Naive B cell (primary cell): ENCODE data around the gene SORBS2. TPM values are rescaled to one million over a fixed set of nuclear protein-coding genes. Genes with fewer than 3 reads are reported as not detected.
A peak's percentile ranks its signal among the peaks of the same experiment; 100 is the strongest.

Source experiments
- ATAC-seq, 2 donors: fragments of 150-1000 bp; cut with Tn5 transposase; 2 replicates each; pipeline ENCODE4 v1.10.0; 2021; ENCODE audit warnings: low read depth in 2 of 2, mild to moderate bottlenecking in 2 of 2, moderate library complexity in 2 of 2
- DNase-seq: peaks from one replicate; pipeline ENCODE4 v3.0.0; 2022
- H3K27ac Mint-ChIP-seq, 6 donors: one replicate each; pipeline ENCODE4 v1.8.0; 2020 to 2022; ENCODE audit warnings: mild to moderate bottlenecking in 6 of 6, mixed read lengths in 6 of 6, moderate library complexity in 5 of 6, inconsistent platforms in 2 of 6
- H3K27me3 Mint-ChIP-seq, 3 donors: one replicate each; pipeline ENCODE4 v1.8.0; 2021 to 2022; ENCODE audit warnings: mixed read lengths in 3 of 3, mild to moderate bottlenecking in 1 of 3
- H3K36me3 Mint-ChIP-seq, 2 donors: one replicate each; pipeline ENCODE4 v1.8.0; 2020 to 2022; ENCODE audit warnings: mixed read lengths in 2 of 2, inconsistent platforms in 1 of 2, mild to moderate bottlenecking in 1 of 2
- H3K4me1 Mint-ChIP-seq, 3 donors: one replicate each; pipeline ENCODE4 v1.8.0; 2020 to 2022; ENCODE audit warnings: mixed read lengths in 3 of 3, inconsistent platforms in 1 of 3, mild to moderate bottlenecking in 1 of 3, moderate library complexity in 1 of 3
- H3K4me3 Mint-ChIP-seq, 8 donors: one replicate each; pipeline ENCODE4 v1.8.0; 2020 to 2022; ENCODE audit warnings: mild to moderate bottlenecking in 8 of 8, mixed read lengths in 8 of 8, moderate library complexity in 8 of 8, inconsistent platforms in 2 of 8
- H3K9me3 Mint-ChIP-seq, 7 donors: one replicate each; pipeline ENCODE4 v1.8.0; 2020 to 2022; ENCODE audit warnings: mixed read lengths in 7 of 7, mild to moderate bottlenecking in 5 of 7, inconsistent platforms in 2 of 7, moderate library complexity in 1 of 7
- polyA plus RNA-seq, 6 donors: library from polyadenylated mRNA; unstranded; fragments of 300-500 nt; fragmentation: Illumina TruSeq; gene quantifications; one replicate each; pipeline ENCODE4 v1.2.3, GENCODE V29; 2021; ENCODE audit warnings: low read depth in 6 of 6

The SORBS2 gene
- polyA plus RNA-seq, 6 donors from 2014 or later = not detected

DNA sequence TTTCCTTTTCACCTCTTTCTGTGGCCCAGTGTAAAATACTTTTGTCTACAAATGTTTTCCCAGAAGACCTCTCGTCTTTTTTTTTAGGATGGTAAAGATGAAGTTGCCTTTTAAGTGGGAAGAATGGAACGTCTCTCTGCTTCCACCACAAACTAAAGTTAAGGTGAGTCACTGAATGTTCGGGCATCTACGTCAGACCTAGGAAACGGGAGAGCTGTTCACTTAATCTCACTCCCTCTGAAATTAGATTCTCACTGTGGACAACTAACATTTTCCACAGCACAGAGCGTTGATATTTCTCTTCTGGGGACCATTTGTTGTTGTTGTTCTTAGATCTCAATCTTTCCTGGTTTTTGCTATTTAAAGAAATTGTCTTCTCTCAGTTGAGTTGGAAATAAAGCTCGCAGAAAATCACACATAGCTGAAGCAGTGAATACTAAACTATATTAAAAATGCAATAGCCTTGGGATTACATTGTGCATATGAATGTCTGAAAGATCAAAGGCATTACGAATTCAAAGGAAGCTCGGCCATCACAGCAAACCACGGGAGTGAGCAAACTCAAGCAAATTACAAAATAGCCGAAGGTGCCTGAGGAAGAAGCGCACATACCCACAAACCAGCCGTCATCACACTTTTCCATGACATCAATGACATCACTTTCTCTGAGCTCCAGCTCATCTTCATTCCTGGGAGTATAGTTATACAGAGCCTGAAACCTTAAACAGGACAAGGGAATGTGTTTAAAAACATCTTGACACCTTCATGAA lies 222.7 kb downstream of the SORBS2 start:
- no peak for DNase-seq
- peaks cover 5 to 10% of the 10 kb centered on the region in 2 donors for H3K36me3 Mint-ChIP-seq
- peak overlapping the region in 5 of 8 donors; percentile 8 to 78 (median 24) for H3K4me3 Mint-ChIP-seq
- peaks cover 12 to 14% (median 13%) of the 10 kb centered on the region in 3 donors for H3K4me1 Mint-ChIP-seq
- H3K9me3 Mint-ChIP-seq = peaks cover 0 to 2% (median 0%) of the 10 kb centered on the region in 7 donors
- no peak for ATAC-seq
- peak overlapping the region in 5 of 6 donors; percentile 50 to 99 (median 68) for H3K27ac Mint-ChIP-seq
- peaks cover 45 to 68% (median 54%) of the 10 kb centered on the region in 3 donors for H3K27me3 Mint-ChIP-seq

DNA sequence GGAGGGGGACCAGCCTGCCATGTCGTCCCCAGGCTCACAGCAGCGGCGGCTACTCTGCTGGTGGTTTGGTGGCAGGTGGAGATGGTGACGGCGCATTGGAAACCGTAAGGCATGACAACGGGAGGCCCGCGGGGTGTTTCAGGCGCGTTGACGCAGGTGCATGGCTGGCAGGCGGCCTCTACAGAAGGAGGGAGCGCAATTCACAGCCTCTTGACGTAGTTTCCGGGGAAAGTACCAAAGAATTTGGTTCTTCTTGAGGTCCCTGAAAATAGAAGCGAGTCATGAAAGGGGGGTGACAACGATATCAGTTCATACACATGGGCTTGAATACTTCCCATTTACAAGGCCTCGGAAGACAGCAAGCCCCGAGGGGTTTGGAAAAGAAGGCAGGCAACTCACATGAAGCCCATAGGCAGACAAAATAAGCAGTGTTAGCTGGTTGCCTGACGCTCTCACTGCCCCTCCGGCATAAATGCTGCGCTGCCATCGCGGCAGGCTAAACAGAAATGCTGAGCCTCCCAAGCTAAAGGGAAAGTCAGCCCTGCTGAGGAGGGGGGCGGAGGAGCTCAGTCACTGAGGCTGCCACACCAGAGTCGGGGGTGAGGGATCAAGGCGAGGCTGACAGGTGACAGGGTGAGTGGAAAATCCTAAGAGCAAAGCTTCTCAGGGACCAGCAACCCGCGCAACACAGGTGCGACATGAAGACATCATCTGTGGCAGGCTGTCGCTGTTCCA lies 224.4 kb downstream of the SORBS2 start:
- ATAC-seq = peak; percentile 91 to 92
- peak overlapping the region; percentile 69 to 88 (median 77) for H3K4me3 Mint-ChIP-seq
- peaks cover 5 to 10% of the 10 kb centered on the region in 2 donors for H3K36me3 Mint-ChIP-seq
- peaks cover 12 to 14% (median 13%) of the 10 kb centered on the region in 3 donors for H3K4me1 Mint-ChIP-seq
- peaks cover 48 to 68% (median 54%) of the 10 kb centered on the region in 3 donors for H3K27me3 Mint-ChIP-seq
- peaks cover 0 to 2% (median 0%) of the 10 kb centered on the region in 7 donors for H3K9me3 Mint-ChIP-seq
- H3K27ac Mint-ChIP-seq = peak overlapping the region; percentile 92 to 99 (median 98)
- peak; percentile 81 for DNase-seq

DNA sequence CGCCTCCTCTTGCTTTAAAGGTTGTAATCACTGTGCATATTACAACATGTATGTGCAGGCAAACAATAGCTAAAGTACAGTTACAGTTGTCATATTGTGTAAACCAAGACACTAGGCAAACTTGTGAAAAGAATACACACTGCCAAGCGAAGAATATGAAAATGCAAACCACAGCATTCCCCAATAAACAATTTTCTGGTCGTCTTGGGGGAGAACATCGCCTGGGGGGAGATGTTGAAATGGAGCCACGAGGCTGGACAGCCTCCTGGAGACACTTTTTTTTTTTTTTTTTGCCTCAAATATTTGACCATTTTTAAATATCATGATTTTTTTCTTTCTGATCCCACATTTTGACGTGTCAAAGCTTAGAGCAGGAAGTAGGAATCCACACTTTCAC lies 225.0 kb downstream of the SORBS2 start:
- peaks cover 52 to 69% (median 54%) of the 10 kb centered on the region in 3 donors for H3K27me3 Mint-ChIP-seq
- H3K36me3 Mint-ChIP-seq = peaks cover 5 to 10% of the 10 kb centered on the region in 2 donors
- peaks cover 0 to 2% (median 0%) of the 10 kb centered on the region in 7 donors for H3K9me3 Mint-ChIP-seq
- DNase-seq (no peak), ATAC-seq (no peak)
- peak overlapping the region; percentile 92 to 99 (median 98) for H3K27ac Mint-ChIP-seq
- peak overlapping the region; percentile 69 to 88 (median 77) for H3K4me3 Mint-ChIP-seq
- peaks cover 12 to 14% (median 13%) of the 10 kb centered on the region in 3 donors for H3K4me1 Mint-ChIP-seq

DNA sequence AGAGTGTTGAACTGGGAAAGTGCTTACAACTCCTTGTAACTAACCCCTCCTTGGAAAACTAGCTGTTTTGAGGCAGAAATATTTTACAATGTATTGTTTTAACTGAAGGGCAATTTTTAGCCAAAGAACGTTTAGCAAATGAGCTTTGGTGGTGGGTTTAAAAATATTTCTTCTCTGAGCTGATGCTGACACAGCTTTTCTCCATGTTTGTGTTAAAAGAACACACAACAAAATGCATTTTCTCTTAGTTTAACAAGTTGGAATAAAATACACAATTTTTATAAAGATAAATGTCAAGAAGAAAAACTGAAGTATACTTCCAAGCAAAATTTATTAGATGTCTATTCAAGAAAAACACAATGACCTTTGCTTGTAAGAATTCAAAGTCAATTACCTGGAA lies 226.8 kb downstream of the SORBS2 start:
- H3K9me3 Mint-ChIP-seq = peaks cover 0 to 2% (median 0%) of the 10 kb centered on the region in 7 donors
- H3K4me1 Mint-ChIP-seq = peaks cover 12 to 14% (median 13%) of the 10 kb centered on the region in 3 donors
- no peak for ATAC-seq

DNA sequence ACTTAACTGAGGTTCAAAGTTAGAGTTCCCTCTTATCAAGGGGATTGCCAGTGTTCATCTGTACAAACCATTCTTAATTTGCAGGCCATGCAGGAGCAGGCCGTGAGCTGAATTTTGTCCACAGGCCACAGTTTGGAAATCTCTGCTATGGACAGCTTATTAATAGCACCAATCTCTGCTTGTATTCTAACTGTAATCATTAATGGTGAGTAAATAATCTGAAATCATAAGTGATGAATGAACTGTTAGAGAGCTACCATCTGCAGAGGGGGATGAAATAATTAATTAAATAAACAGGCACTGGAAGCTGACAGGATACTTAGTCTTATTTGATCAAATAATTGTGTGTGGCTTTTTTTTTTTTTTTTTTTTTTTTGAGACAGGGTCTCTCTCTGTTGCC lies 228.2 kb downstream of the SORBS2 start:
- H3K27me3 Mint-ChIP-seq = peaks cover 41 to 71% (median 51%) of the 10 kb centered on the region in 3 donors

More for the DNA sequence above, 226.8 kb downstream of the SORBS2 start:
- Mint-ChIP-seq H3K27me3 (peaks cover 54 to 69% (median 56%) of the 10 kb centered on the region in 3 donors), H3K36me3 (peaks cover 5 to 10% of the 10 kb centered on the region in 2 donors), H3K4me3 (no peak overlapping the region), H3K27ac (peak overlapping the region in 2 of 6 donors; percentile 27 to 48)
- DNase-seq = no peak

DNA sequence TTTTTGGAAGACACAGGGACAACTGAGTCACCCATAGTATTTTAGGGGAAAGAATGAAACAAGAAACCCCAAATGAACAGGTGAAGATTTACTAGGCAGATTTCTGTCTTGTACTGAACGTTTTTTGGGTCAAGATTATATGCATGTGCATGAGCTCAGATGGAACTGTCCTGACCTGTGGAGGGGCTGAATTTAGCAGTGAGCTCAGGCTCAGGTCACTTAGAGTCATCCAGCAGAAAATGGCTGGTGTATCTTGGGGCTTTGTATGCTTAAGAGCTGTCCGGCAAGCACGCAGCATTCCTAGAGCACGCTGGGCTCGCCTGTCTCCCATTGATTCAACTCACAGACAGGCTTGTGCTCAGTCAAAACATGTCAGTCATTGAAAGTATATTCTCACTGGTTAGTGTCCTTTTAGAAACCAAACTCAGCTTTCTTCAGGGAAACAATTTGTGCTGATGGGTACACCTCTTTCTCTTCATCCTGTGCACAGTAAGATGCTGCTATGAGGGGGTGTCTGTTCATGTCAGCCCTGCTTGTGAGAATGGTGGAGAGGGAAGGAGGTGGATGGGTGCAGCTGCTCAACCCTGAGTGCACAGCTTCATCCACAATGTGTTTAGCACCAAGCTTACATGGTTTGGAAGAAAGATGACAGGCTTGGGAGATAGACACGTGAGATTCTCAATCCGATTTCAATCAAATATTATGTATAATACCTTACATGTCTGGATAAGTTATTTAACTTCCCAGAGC lies 229.2 kb downstream of the SORBS2 start:
- peaks cover 11 to 12% (median 11%) of the 10 kb centered on the region in 3 donors for H3K4me1 Mint-ChIP-seq
- no peak overlapping the region for H3K27ac Mint-ChIP-seq
- no peak for ATAC-seq
- H3K9me3 Mint-ChIP-seq = peaks cover 0 to 7% (median 1%) of the 10 kb centered on the region in 7 donors
- H3K36me3 Mint-ChIP-seq = peaks cover 0 to 5% of the 10 kb centered on the region in 2 donors
- no peak for DNase-seq
- peaks cover 41 to 64% (median 54%) of the 10 kb centered on the region in 3 donors for H3K27me3 Mint-ChIP-seq
- H3K4me3 Mint-ChIP-seq = no peak overlapping the region

More for the DNA sequence above, 228.2 kb downstream of the SORBS2 start:
- H3K4me3 Mint-ChIP-seq = no peak overlapping the region
- H3K27ac Mint-ChIP-seq = peak overlapping the region in 1 of 6 donors; percentile 5
- DNase-seq (no peak), ATAC-seq (no peak)
- H3K9me3 Mint-ChIP-seq = peaks cover 0 to 7% (median 1%) of the 10 kb centered on the region in 7 donors
- peaks cover 12 to 14% (median 13%) of the 10 kb centered on the region in 3 donors for H3K4me1 Mint-ChIP-seq
- peaks cover 3 to 5% of the 10 kb centered on the region in 2 donors for H3K36me3 Mint-ChIP-seq

DNA sequence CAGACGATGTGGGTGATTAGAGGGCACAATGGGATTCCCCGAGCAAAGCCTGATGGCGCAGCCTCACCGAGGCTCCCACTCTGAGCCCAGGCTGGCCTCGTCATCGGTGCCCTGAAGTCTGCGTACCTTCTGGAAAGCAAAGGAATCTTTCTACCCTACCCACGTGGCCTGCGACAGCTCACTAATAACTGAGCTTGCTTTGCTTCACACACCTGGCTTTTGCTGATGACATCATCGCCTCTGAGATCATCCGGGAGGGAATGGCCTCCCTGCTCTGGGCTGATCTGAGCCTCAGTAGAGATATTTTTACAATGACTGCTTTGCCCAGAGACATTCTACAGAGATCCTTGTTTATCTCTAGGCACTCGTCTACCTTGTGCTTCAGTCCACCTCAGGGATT lies 231.3 kb downstream of the SORBS2 start:
- H3K4me1 Mint-ChIP-seq = no peaks in the 10 kb centered on the region
- no peak overlapping the region for H3K4me3 Mint-ChIP-seq
- H3K27me3 Mint-ChIP-seq = peaks cover 29 to 54% (median 41%) of the 10 kb centered on the region in 3 donors

DNA sequence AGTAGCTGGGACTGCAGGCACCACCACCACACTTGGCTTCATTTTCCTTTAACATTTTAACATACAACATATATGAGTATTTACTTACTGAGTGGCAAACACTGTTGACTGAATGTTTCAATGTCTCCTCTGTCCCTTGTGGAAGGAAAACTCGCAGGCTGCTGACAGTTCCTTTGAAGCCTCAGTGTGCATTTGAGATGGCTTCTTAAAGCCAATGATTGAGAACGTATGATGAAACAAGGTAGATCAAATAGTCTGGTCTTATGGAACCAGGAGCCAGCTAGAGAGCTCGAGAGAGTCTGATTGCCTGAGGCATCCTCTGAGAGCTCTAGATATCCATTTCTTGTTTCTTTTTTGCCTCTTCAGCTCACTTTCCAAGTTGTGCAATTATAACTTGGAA lies 233.7 kb downstream of the SORBS2 start:
- Mint-ChIP-seq H3K4me1 (no peaks in the 10 kb centered on the region), H3K36me3 (no peaks in the 10 kb centered on the region), H3K27ac (no peak overlapping the region), H3K4me3 (no peak overlapping the region), H3K9me3 (peaks cover 0 to 7% (median 0%) of the 10 kb centered on the region in 7 donors), H3K27me3 (peaks cover 22 to 45% (median 40%) of the 10 kb centered on the region in 3 donors)
- DNase-seq (no peak), ATAC-seq (no peak)

More for the DNA sequence above, 231.3 kb downstream of the SORBS2 start:
- ATAC-seq (no peak), DNase-seq (no peak)
- Mint-ChIP-seq H3K36me3 (no peaks in the 10 kb centered on the region), H3K27ac (no peak overlapping the region), H3K9me3 (peaks cover 0 to 7% (median 0%) of the 10 kb centered on the region in 7 donors)

DNA sequence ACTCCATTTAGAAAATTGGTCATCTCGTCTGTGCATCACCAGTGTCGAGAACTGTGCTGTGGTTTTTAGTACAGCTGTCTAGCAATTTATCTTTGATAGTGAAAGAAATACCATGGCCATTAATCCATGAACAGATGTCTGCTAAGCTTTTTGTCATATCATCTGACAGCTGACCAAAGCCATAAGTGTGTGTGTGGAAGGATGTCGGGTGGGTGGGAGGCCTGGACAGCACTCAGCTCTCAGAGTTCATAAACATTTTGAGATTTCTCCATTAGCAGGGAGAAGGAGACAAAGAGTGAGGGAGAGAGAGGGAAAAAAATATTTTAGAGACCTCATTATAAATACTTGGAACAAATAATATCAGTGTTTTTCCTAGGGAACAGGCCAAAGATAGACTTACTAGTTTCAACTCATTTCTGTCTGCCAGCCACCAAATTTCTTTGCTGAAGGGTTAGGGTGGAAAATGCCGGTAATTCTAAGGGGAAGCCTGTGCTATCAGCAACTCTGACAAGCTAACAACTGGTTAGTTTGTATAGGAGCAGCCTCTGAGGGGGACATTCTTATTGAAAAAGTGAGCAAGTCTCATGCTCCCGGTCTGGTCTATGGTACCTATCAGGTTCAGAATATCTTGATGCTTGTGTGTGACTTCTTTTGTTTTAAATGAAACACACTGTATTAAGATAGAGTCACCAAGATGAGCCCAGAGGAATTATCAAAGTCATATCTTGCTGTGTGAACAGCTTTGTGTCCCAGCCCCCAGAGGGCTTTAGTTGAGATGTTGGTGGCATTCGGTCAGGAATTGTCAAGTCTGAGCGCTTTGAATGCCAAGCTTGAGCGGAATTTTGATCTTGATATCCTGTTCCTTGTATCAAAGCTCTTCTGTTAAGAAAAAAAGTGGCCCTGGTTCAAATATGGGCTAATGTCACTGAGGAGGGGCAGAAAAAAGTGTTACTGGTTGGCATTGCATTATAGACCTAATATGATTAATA lies 234.7 kb downstream of the SORBS2 start:
- Mint-ChIP-seq H3K36me3 (no peaks in the 10 kb centered on the region), H3K27me3 (peaks cover 24 to 37% (median 32%) of the 10 kb centered on the region in 3 donors), H3K4me3 (no peak overlapping the region), H3K4me1 (no peaks in the 10 kb centered on the region), H3K9me3 (peaks cover 0 to 7% (median 0%) of the 10 kb centered on the region in 7 donors), H3K27ac (no peak overlapping the region)
- no peak for DNase-seq
- no peak for ATAC-seq

DNA sequence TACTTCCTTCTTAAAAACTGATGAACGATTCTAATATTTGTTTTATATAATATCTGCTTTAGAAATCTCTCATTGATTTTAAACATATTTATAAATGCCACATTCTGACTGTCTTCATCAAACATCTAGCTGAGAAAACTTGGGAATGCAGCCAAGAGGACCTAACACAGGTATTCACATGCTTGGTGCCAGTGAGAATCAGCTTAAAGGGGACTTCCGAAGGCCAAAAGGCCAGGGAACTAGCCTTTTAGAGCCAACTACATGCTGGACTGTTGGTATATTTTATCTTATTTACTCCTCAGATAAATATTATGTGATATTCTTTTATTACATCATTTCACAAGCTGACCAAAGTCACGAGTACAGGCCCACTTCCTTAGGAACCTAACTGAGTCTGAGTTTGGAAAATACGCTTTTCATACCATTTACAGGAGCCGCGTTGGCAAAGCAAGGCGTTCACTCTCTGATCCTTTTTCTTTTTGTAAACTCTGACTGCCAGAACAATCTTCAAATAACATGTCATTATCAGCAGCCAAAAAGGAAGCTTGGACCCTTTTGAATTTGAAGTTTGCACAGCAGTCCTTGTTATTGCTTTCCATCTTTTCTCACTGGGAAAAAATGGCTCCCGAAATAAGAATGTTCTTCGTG lies 235.6 kb downstream of the SORBS2 start:
- ATAC-seq (no peak), DNase-seq (no peak)
- Mint-ChIP-seq H3K27ac (no peak overlapping the region), H3K27me3 (peaks cover 31 to 36% (median 32%) of the 10 kb centered on the region in 3 donors), H3K4me3 (no peak overlapping the region), H3K4me1 (no peaks in the 10 kb centered on the region), H3K9me3 (peaks cover 0 to 7% (median 0%) of the 10 kb centered on the region in 7 donors), H3K36me3 (no peaks in the 10 kb centered on the region)

DNA sequence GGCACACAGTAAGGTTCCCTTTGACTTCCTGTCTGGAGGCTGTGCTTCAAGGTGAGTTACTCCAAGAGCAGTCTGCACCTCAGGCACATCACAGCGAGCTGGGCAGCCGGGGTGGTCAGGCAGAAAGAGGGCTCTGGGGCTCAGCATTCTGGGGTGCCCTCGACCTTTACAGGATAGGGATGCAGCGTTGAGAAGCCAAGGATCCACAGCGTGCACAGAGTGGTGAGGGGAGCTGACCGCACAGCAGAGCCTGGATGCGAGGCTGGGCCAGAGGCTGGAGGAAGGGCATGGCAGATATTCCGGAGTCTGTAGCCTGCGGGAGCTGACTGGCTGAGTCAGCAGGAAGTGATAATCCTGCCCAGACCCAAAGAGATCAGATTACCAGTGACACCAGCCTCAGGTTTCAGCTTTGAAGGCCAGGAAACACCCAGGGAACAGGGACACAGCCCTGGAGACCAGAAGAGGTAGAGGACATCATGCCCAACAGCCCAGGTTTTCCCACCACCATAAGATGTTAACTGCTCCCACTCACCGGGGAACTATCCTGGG lies 238.3 kb downstream of the SORBS2 start:
- H3K9me3 Mint-ChIP-seq = peaks cover 0 to 3% (median 0%) of the 10 kb centered on the region in 7 donors
- H3K27ac Mint-ChIP-seq = peak overlapping the region in 1 of 6 donors; percentile 56
- DNase-seq = no peak
- H3K4me3 Mint-ChIP-seq = no peak overlapping the region
- H3K36me3 Mint-ChIP-seq = no peaks in the 10 kb centered on the region
- peaks cover 22 to 31% (median 26%) of the 10 kb centered on the region in 3 donors for H3K27me3 Mint-ChIP-seq
- ATAC-seq = no peak
- no peaks in the 10 kb centered on the region for H3K4me1 Mint-ChIP-seq
